Measurements from ENCODE around the gene PRRT2. TPM values are rescaled to one million over a fixed set of nuclear protein-coding genes. Genes with fewer than 3 reads are reported as not detected.

PRRT2 gene
- total RNA-seq, 2 donors from 2014 or later: 8.2 to 15.7 TPM

GRCh38 chr16:29807426-29808218 is 4.4 kb upstream of the PRRT2 start:
- TF ChIP-seq CTCF (conservative IDR thresholded peaks at IDR 0.05): peak; percentile 61
- 0 to 2% methylated on average over 18 to 69 of the region's 69 CpGs for WGBS, 2 experiments (ENCODE audit: insufficient coverage in 1 of 2, insufficient read length in 1 of 2)
- peak overlapping the region; percentile 89 for H3K4me3 ChIP-seq (ENCODE audit: low read length)
- Mint-ChIP-seq H3K4me3 (peak overlapping the region; percentile 84), H3K9me3 (no peaks in the 10 kb centered on the region), H3K4me1 (peaks cover 47% of the 10 kb centered on the region), H3K36me3 (ENCODE audit: low read depth) (peaks cover 30% of the 10 kb centered on the region), H3K27ac (peak overlapping the region; percentile 94), H3K27me3 (ENCODE audit: insufficient read depth) (peaks cover under 1% of the 10 kb centered on the region)
- H3K9me3 ChIP-seq (ENCODE audit: control insufficient read depth, low read length): no peaks in the 10 kb centered on the region
- H3K9ac ChIP-seq (ENCODE audit: extremely low read depth, low read length, poor library complexity, severe bottlenecking): peak overlapping the region; percentile 57
- DNase-seq: peak; percentile 92
- H3K36me3 ChIP-seq (ENCODE audit: control insufficient read depth, insufficient read depth, low read length): peaks cover 43% of the 10 kb centered on the region
- peak overlapping the region; percentile 91 for H3K27ac ChIP-seq (ENCODE audit: low read depth, low read length)
- peaks cover 19% of the 10 kb centered on the region for H3K4me1 ChIP-seq (ENCODE audit: control insufficient read depth, insufficient read depth, low read length)
- no peaks in the 10 kb centered on the region for H3K27me3 ChIP-seq (ENCODE audit: control insufficient read depth, insufficient read depth, low read length, poor library complexity, severe bottlenecking)

- Mint-ChIP-seq H3K4me3 (peak overlapping the region; percentile 84), H3K27ac (peak overlapping the region; percentile 94), H3K9me3 (no peaks in the 10 kb centered on the region), H3K27me3 (ENCODE audit: insufficient read depth) (peaks cover 7% of the 10 kb centered on the region), H3K4me1 (peaks cover 47% of the 10 kb centered on the region), H3K36me3 (ENCODE audit: low read depth) (peaks cover 23% of the 10 kb centered on the region)
- no peak for DNase-seq
- H3K27me3 ChIP-seq (ENCODE audit: control insufficient read depth, insufficient read depth, low read length, poor library complexity, severe bottlenecking): no peaks in the 10 kb centered on the region
- H3K27ac ChIP-seq (ENCODE audit: low read depth, low read length): peak overlapping the region; percentile 63
- H3K4me1 ChIP-seq (ENCODE audit: control insufficient read depth, insufficient read depth, low read length): peaks cover 19% of the 10 kb centered on the region
- H3K9ac ChIP-seq (ENCODE audit: extremely low read depth, low read length, poor library complexity, severe bottlenecking): peak overlapping the region; percentile 57
- 61 to 63% methylated on average over 17 to 25 of the region's 25 CpGs for WGBS, 2 experiments (ENCODE audit: insufficient coverage in 1 of 2, insufficient read length in 1 of 2)
- H3K9me3 ChIP-seq (ENCODE audit: control insufficient read depth, low read length): no peaks in the 10 kb centered on the region
- TF ChIP-seq CTCF (conservative IDR thresholded peaks at IDR 0.05): no peak
- H3K4me3 ChIP-seq (ENCODE audit: low read length): peak overlapping the region; percentile 89
- peaks cover 37% of the 10 kb centered on the region for H3K36me3 ChIP-seq (ENCODE audit: control insufficient read depth, insufficient read depth, low read length)
Measured at GRCh38 chr16:29808219-29808900, 3.6 kb upstream of the PRRT2 start.

GRCh38 chr16:29809031-29809747 is 2.8 kb upstream of the PRRT2 start:
- Mint-ChIP-seq H3K4me1 (peaks cover 44% of the 10 kb centered on the region), H3K36me3 (ENCODE audit: low read depth) (peaks cover 22% of the 10 kb centered on the region), H3K9me3 (no peaks in the 10 kb centered on the region), H3K27ac (no peak overlapping the region), H3K4me3 (peak overlapping the region; percentile 84), H3K27me3 (ENCODE audit: insufficient read depth) (peaks cover 11% of the 10 kb centered on the region)
- H3K27me3 ChIP-seq (ENCODE audit: control insufficient read depth, insufficient read depth, low read length, poor library complexity, severe bottlenecking): no peaks in the 10 kb centered on the region
- no peak overlapping the region for H3K27ac ChIP-seq (ENCODE audit: low read depth, low read length)
- H3K4me3 ChIP-seq (ENCODE audit: low read length): peak overlapping the region; percentile 89
- no peak for TF ChIP-seq CTCF (conservative IDR thresholded peaks at IDR 0.05)
- no peak for DNase-seq
- H3K4me1 ChIP-seq (ENCODE audit: control insufficient read depth, insufficient read depth, low read length): peaks cover 19% of the 10 kb centered on the region
- H3K9me3 ChIP-seq (ENCODE audit: control insufficient read depth, low read length): no peaks in the 10 kb centered on the region
- no peak overlapping the region for H3K9ac ChIP-seq (ENCODE audit: extremely low read depth, low read length, poor library complexity, severe bottlenecking)
- H3K36me3 ChIP-seq (ENCODE audit: control insufficient read depth, insufficient read depth, low read length): peaks cover 29% of the 10 kb centered on the region
- 85 to 87% methylated on average over 12 to 28 of the region's 31 CpGs for WGBS, 2 experiments (ENCODE audit: insufficient coverage in 1 of 2, insufficient read length in 1 of 2)

All from endodermal cell (in vitro differentiated cells).